Measurements from ENCODE around the gene GNAO1.

GNAO1 gene

GRCh38 chr16:56265184-56265583, 73.9 kb downstream of the GNAO1 start:
- DNase-seq (ENCODE audit: low read depth in 2 of 2) = no peak

- DNase-seq (ENCODE audit: low read depth in 2 of 2) = no peak
Measured at GRCh38 chr16:56265746-56266145, 74.5 kb downstream of the GNAO1 start.

GRCh38 chr16:56266641-56267607, 75.6 kb downstream of the GNAO1 start:
- no peak for DNase-seq (ENCODE audit: low read depth in 2 of 2)

- no peak for DNase-seq (ENCODE audit: low read depth in 2 of 2)
Measured at GRCh38 chr16:56267888-56268287, 76.6 kb downstream of the GNAO1 start.

GRCh38 chr16:56268799-56269198, 77.5 kb downstream of the GNAO1 start:
- DNase-seq (ENCODE audit: low read depth in 2 of 2) = no peak

- DNase-seq (ENCODE audit: low read depth in 2 of 2) = no peak
Measured at GRCh38 chr16:56269281-56269680, 78.0 kb downstream of the GNAO1 start.

GRCh38 chr16:56269811-56270684, 78.8 kb downstream of the GNAO1 start:
- DNase-seq (ENCODE audit: low read depth in 2 of 2) = no peak

- no peak for DNase-seq (ENCODE audit: low read depth in 2 of 2)
Measured at GRCh38 chr16:56270828-56271227, 79.5 kb downstream of the GNAO1 start.

- no peak for DNase-seq (ENCODE audit: low read depth in 2 of 2)
Measured at GRCh38 chr16:56272583-56272894, 81.2 kb downstream of the GNAO1 start.

GRCh38 chr16:56273615-56274014, 82.3 kb downstream of the GNAO1 start:
- no peak for DNase-seq (ENCODE audit: low read depth in 2 of 2)

GRCh38 chr16:56274369-56274768, 83.1 kb downstream of the GNAO1 start:
- no peak for DNase-seq (ENCODE audit: low read depth in 2 of 2)

GRCh38 chr16:56275076-56275475, 83.8 kb downstream of the GNAO1 start:
- DNase-seq (ENCODE audit: low read depth in 2 of 2) = no peak

- no peak for DNase-seq (ENCODE audit: low read depth in 2 of 2)
Measured at GRCh38 chr16:56275801-56276200, 84.5 kb downstream of the GNAO1 start.

- DNase-seq (ENCODE audit: low read depth in 2 of 2) = no peak
Measured at GRCh38 chr16:56277075-56277474, 85.8 kb downstream of the GNAO1 start.

GRCh38 chr16:56278196-56278855, 87.0 kb downstream of the GNAO1 start:
- DNase-seq (ENCODE audit: low read depth in 2 of 2) = no peak

GRCh38 chr16:56279132-56279531, 87.8 kb downstream of the GNAO1 start:
- peak in 1 of 2 donors; percentile 5 for DNase-seq (ENCODE audit: low read depth in 2 of 2)

- no peak for DNase-seq (ENCODE audit: low read depth in 2 of 2)
Measured at GRCh38 chr16:56279914-56280313, 88.6 kb downstream of the GNAO1 start.

- DNase-seq (ENCODE audit: low read depth in 2 of 2) = no peak
Measured at GRCh38 chr16:56281249-56281805, 90.0 kb downstream of the GNAO1 start.

- no peak for DNase-seq (ENCODE audit: low read depth in 2 of 2)
Measured at GRCh38 chr16:56282451-56282850, 91.2 kb downstream of the GNAO1 start.

GRCh38 chr16:56284521-56284920, 93.2 kb downstream of the GNAO1 start:
- no peak for DNase-seq (ENCODE audit: low read depth in 2 of 2)

GRCh38 chr16:56286809-56287208, 95.5 kb downstream of the GNAO1 start:
- no peak for DNase-seq (ENCODE audit: low read depth in 2 of 2)

GRCh38 chr16:56288019-56288418, 96.7 kb downstream of the GNAO1 start:
- DNase-seq (ENCODE audit: low read depth in 2 of 2) = no peak
